ENCODE results near the gene STOM. TPM values are rescaled to one million over a fixed set of nuclear protein-coding genes. Genes with fewer than 3 reads are reported as not detected.

The STOM gene
- total RNA-seq, 1 experiment from 2014 or later = 192 TPM

- Histone ChIP-seq H3K4me3 (no peak overlapping the region), H3K27me3 (replicated peaks) (no peaks in the 10 kb centered on the region), H3K9me3 (replicated peaks) (no peaks in the 10 kb centered on the region), H3K27ac (peak overlapping the region; percentile 12; the same call in 1 of the 2 replicates), H3K4me1 (replicated peaks) (peaks cover 79% of the 10 kb centered on the region), H3K36me3 (peaks cover 31% of the 10 kb centered on the region)
- no peak for DNase-seq (ENCODE audit: low read depth in 1 of 2, low spot score in 2 of 2)
These were observed 4.5 kb downstream of the STOM start for GRCh38 chr9:121365564-121365963.

- Histone ChIP-seq H3K4me1 (replicated peaks) (peaks cover 80% of the 10 kb centered on the region), H3K9me3 (replicated peaks) (no peaks in the 10 kb centered on the region), H3K4me3 (no peak overlapping the region), H3K27ac (peak overlapping the region; percentile 93), H3K36me3 (peaks cover 34% of the 10 kb centered on the region), H3K27me3 (replicated peaks) (no peaks in the 10 kb centered on the region)
- DNase-seq (ENCODE audit: low read depth in 1 of 2, low spot score in 2 of 2) = no peak
These were observed 5.2 kb downstream of the STOM start for GRCh38 chr9:121364886-121365285.

DNA sequence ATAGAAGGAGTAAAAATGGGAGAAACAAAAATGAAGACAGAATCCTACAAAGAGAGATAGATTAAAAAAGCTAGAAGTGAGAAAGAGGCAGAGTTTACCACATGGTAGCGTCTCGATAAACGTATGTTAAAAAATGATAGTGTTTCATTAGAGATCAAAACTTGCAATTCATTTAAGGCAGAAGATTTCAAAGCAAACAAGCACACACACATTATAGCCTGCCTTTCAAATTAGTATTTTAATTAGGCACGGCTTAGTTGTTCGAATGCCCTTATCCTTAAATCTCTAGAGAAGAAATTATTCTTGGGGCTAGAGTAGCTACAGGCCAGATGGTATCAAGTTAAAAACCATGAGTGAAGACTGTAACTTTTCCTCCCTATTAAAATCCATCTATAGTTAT is 6.0 kb downstream of the STOM start:
- Histone ChIP-seq H3K9me3 (replicated peaks) (no peaks in the 10 kb centered on the region), H3K27me3 (replicated peaks) (no peaks in the 10 kb centered on the region), H3K36me3 (peaks cover 40% of the 10 kb centered on the region), H3K4me3 (no peak overlapping the region), H3K4me1 (replicated peaks) (peaks cover 88% of the 10 kb centered on the region), H3K27ac (peak overlapping the region; percentile 93)
- DNase-seq (ENCODE audit: low read depth in 1 of 2, low spot score in 2 of 2) = no peak

DNA sequence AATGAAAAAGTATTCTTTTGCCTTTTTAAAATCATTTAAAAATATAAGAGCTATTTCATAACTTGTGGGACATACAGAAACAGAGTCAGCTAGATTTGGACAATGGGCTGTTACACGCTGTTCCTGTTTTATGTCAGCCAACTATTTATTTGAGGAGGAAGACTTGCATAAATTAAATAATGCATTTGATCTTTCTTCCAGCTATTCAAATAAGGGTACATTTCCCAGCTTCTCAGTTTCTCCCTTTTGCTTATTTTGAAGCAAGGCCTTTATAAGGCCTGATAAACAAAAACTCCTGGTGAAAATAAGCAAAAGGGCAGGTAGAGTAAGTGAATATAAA is 6.5 kb downstream of the STOM start:
- no peak for DNase-seq (ENCODE audit: low read depth in 1 of 2, low spot score in 2 of 2)
- Histone ChIP-seq H3K27ac (peak overlapping the region; percentile 93), H3K9me3 (replicated peaks) (no peaks in the 10 kb centered on the region), H3K4me1 (replicated peaks) (peaks cover 92% of the 10 kb centered on the region), H3K27me3 (replicated peaks) (no peaks in the 10 kb centered on the region), H3K36me3 (peaks cover 43% of the 10 kb centered on the region), H3K4me3 (no peak overlapping the region)

DNA sequence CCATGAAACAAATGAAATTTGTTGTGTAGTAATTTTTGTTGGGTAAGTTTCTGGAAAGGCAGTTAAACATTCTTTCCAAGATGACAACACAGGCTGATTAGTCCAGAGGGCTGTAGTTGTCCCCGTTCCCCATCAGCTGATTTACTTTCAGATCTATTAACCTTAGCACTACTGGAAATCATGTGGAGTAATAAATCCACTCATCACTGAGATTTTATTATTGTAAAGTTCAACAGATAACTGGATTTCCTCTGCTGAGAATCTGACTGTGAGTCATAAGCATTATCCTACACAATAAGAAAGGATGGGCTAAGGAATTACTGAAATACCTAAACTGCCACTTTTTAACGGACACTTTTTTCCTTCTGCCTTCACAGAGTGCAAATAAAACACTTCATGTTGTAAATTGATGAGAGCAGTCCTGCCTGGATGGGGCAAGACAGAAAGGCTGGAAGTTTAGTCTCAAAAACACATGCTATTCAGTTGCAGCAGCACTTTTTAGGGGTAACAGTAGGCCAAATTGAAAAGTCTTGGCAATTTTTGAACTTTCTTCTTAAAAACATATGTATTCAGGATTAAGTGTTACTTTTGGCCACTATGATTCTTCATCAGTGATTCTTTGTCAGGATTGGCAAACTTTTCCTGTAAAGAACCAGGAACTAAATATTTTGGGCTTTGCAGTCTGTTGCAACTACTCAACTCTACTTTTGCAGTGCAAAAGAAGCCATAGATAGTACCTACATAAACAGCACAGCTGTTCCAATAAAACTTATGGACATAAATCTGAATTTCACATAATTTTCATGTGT is 7.0 kb downstream of the STOM start:
- Histone ChIP-seq H3K4me1 (replicated peaks) (peaks cover 90% of the 10 kb centered on the region), H3K27me3 (replicated peaks) (no peaks in the 10 kb centered on the region), H3K36me3 (peaks cover 40% of the 10 kb centered on the region), H3K27ac (peak overlapping the region; percentile 93), H3K4me3 (no peak overlapping the region), H3K9me3 (replicated peaks) (no peaks in the 10 kb centered on the region)
- peak; percentile 45 to 86 for DNase-seq (ENCODE audit: low read depth in 1 of 2, low spot score in 2 of 2)

DNA sequence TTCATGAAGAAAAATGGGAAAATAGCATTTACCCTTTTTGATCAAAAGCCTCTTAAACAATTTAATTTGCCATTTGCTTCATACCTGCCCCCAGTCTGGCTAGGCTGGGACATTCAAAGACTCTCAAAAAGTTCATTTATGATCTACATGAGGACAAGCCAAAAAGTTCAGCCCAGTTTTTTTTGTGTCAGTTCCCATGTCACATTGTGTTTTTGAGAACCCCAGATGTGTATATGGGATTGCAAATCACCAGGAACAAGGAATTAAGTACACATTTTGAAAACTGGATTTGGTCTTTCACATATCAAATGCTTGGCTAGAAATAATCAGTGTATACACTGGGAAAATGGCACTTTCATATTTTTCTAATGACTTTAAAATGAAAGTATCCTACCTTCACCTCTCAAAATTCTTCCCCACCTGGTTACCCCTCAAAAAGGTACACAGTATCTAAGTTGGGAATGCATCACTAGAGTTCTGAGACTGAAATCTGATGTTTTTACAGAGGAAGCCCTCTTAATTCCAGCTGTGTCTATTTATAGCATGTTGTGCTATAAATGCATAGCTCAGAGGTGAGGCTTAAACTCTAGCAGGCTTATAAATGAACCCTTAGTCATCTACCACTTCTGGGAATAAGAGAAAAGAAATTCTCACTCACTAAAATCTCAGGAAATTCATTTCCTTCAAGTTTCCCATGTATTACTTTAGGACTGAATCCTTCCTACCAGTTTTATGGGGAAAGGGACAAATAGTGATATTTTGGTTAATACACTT is 9.3 kb downstream of the STOM start:
- peaks cover 34% of the 10 kb centered on the region for H3K36me3 ChIP-seq
- H3K4me1 ChIP-seq (replicated peaks) = peaks cover 82% of the 10 kb centered on the region
- no peak overlapping the region for H3K4me3 ChIP-seq

GRCh38 chr9:121359351-121360294 is 10.4 kb downstream of the STOM start:
- no peaks in the 10 kb centered on the region for H3K27me3 ChIP-seq (replicated peaks)
- peak overlapping the region; percentile 93 for H3K27ac ChIP-seq
- peaks cover 81% of the 10 kb centered on the region for H3K4me1 ChIP-seq (replicated peaks)
- H3K36me3 ChIP-seq = peaks cover 36% of the 10 kb centered on the region
- no peaks in the 10 kb centered on the region for H3K9me3 ChIP-seq (replicated peaks)
- H3K4me3 ChIP-seq = no peak overlapping the region
- no peak for DNase-seq (ENCODE audit: low read depth in 1 of 2, low spot score in 2 of 2)

More for the DNA sequence above, 9.3 kb downstream of the STOM start:
- Histone ChIP-seq H3K27me3 (replicated peaks) (no peaks in the 10 kb centered on the region), H3K9me3 (replicated peaks) (no peaks in the 10 kb centered on the region), H3K27ac (peak overlapping the region; percentile 93)
- peak in 1 of 2 experiments; percentile 74 for DNase-seq (ENCODE audit: low read depth in 1 of 2, low spot score in 2 of 2)

GRCh38 chr9:121358751-121359150 is 11.3 kb downstream of the STOM start:
- peaks cover 81% of the 10 kb centered on the region for H3K4me1 ChIP-seq (replicated peaks)
- no peaks in the 10 kb centered on the region for H3K9me3 ChIP-seq (replicated peaks)
- no peak overlapping the region for H3K4me3 ChIP-seq
- no peaks in the 10 kb centered on the region for H3K27me3 ChIP-seq (replicated peaks)
- H3K36me3 ChIP-seq = peaks cover 44% of the 10 kb centered on the region
- no peak for DNase-seq (ENCODE audit: low read depth in 1 of 2, low spot score in 2 of 2)
- H3K27ac ChIP-seq = peak overlapping the region; percentile 93

- H3K36me3 ChIP-seq = peaks cover 61% of the 10 kb centered on the region
- H3K9me3 ChIP-seq (replicated peaks) = no peaks in the 10 kb centered on the region
- H3K27ac ChIP-seq = no peak overlapping the region
- no peak overlapping the region for H3K4me3 ChIP-seq
- peaks cover 72% of the 10 kb centered on the region for H3K4me1 ChIP-seq (replicated peaks)
- no peaks in the 10 kb centered on the region for H3K27me3 ChIP-seq (replicated peaks)
- DNase-seq (ENCODE audit: low read depth in 1 of 2, low spot score in 2 of 2) = no peak
These were observed 13.0 kb downstream of the STOM start for GRCh38 chr9:121357011-121357410.

GRCh38 chr9:121354762-121355161 is 15.3 kb downstream of the STOM start:
- peaks cover 68% of the 10 kb centered on the region for H3K36me3 ChIP-seq
- peak overlapping the region; percentile 62 for H3K27ac ChIP-seq
- H3K27me3 ChIP-seq (replicated peaks) = no peaks in the 10 kb centered on the region
- H3K4me3 ChIP-seq = no peak overlapping the region
- DNase-seq (ENCODE audit: low read depth in 1 of 2, low spot score in 2 of 2) = peak in 1 of 2 experiments; percentile 54
- peaks cover 70% of the 10 kb centered on the region for H3K4me1 ChIP-seq (replicated peaks)
- no peaks in the 10 kb centered on the region for H3K9me3 ChIP-seq (replicated peaks)

GRCh38 chr9:121354141-121354540 is 15.9 kb downstream of the STOM start:
- Histone ChIP-seq H3K36me3 (peaks cover 68% of the 10 kb centered on the region), H3K27ac (peak overlapping the region; percentile 62), H3K4me3 (no peak overlapping the region), H3K27me3 (replicated peaks) (no peaks in the 10 kb centered on the region), H3K9me3 (replicated peaks) (no peaks in the 10 kb centered on the region), H3K4me1 (replicated peaks) (peaks cover 64% of the 10 kb centered on the region)
- no peak for DNase-seq (ENCODE audit: low read depth in 1 of 2, low spot score in 2 of 2)

GRCh38 chr9:121353241-121354061 is 16.6 kb downstream of the STOM start:
- Histone ChIP-seq H3K9me3 (replicated peaks) (no peaks in the 10 kb centered on the region), H3K36me3 (peaks cover 71% of the 10 kb centered on the region), H3K4me3 (no peak overlapping the region), H3K27me3 (replicated peaks) (no peaks in the 10 kb centered on the region), H3K27ac (peak overlapping the region; percentile 62), H3K4me1 (replicated peaks) (peaks cover 57% of the 10 kb centered on the region)
- DNase-seq (ENCODE audit: low read depth in 1 of 2, low spot score in 2 of 2) = no peak
